Measurements from ENCODE around the gene HTR4.
"Not testable (repeated sequence)": the region's sequence is repeated elsewhere in the genome, so short reads cannot be mapped to it uniquely, and the experiment has no call there.

The HTR4 gene

GRCh38 chr5:148468746-148469145 lies 185.6 kb downstream of the HTR4 start:
- not testable (repeated sequence) for DNase-seq

- DNase-seq = no peak
These were observed 186.4 kb downstream of the HTR4 start for GRCh38 chr5:148467958-148468357.

GRCh38 chr5:148466236-148466580 lies 188.1 kb downstream of the HTR4 start:
- no peak for DNase-seq

- no peak for DNase-seq
These were observed 188.7 kb downstream of the HTR4 start for GRCh38 chr5:148465381-148466235.

- no peak for DNase-seq
These were observed 194.7 kb downstream of the HTR4 start for GRCh38 chr5:148459669-148460068.

GRCh38 chr5:148458036-148458888 lies 196.1 kb downstream of the HTR4 start:
- DNase-seq = no peak

GRCh38 chr5:148457183-148457620 lies 197.1 kb downstream of the HTR4 start:
- DNase-seq = no peak

GRCh38 chr5:148455185-148455584 lies 199.1 kb downstream of the HTR4 start:
- no peak for DNase-seq

- no peak for DNase-seq
These were observed 199.8 kb downstream of the HTR4 start for GRCh38 chr5:148454576-148454975.

- DNase-seq = no peak
These were observed 201.7 kb downstream of the HTR4 start for GRCh38 chr5:148452499-148453193.

- DNase-seq = no peak
These were observed 207.7 kb downstream of the HTR4 start for GRCh38 chr5:148446611-148447010.

GRCh38 chr5:148445578-148445977 lies 208.7 kb downstream of the HTR4 start:
- DNase-seq = no peak

GRCh38 chr5:148443998-148444397 lies 210.3 kb downstream of the HTR4 start:
- peak; percentile 51 for DNase-seq

GRCh38 chr5:148443241-148443640 lies 211.1 kb downstream of the HTR4 start:
- no peak for DNase-seq

- DNase-seq = no peak
These were observed 215.4 kb downstream of the HTR4 start for GRCh38 chr5:148438933-148439332.

GRCh38 chr5:148437249-148437648 lies 217.1 kb downstream of the HTR4 start:
- DNase-seq = no peak

GRCh38 chr5:148436029-148436428 lies 218.3 kb downstream of the HTR4 start:
- DNase-seq = no peak

GRCh38 chr5:148433826-148434225 lies 220.5 kb downstream of the HTR4 start:
- no peak for DNase-seq
